Thyroid gland (tissue), 4 donors: Measurements from ENCODE around the gene BTNL8. TPM values are rescaled to one million over a fixed set of nuclear protein-coding genes. Genes with fewer than 3 reads are reported as not detected.

ENCODE experiments used
- DNase-seq, 2 donors: peaks; one replicate each; pipeline ENCODE4 v3.0.0-alpha.2; 2019
- H3K27ac ChIP-seq, 3 donors: fragments of 200-600 bp; sonication (generic); 1 replicate in 2 of 3; 2 replicates in 1 of 3; pipeline ENCODE4 v1.5.1; 2016 to 2019; ENCODE audit warnings: mild to moderate bottlenecking in 1 of 3, moderate library complexity in 1 of 3
- H3K27me3 ChIP-seq: fragments of 200-600 bp; sonication (generic); one replicate; pipeline ENCODE4 v1.5.1; 2019
- H3K36me3 ChIP-seq, 2 donors: fragments of 200-600 bp; sonication (generic); one replicate each; pipeline ENCODE4 v1.5.1; 2016 to 2019
- H3K4me1 ChIP-seq, 2 donors: fragments of 200-600 bp; sonication (generic); one replicate each; pipeline ENCODE4 v1.5.1; 2017 to 2019
- H3K4me3 ChIP-seq, 3 donors: fragments of 200-600 bp; sonication (generic); replicated peaks in 1 of 3; 1 replicate in 2 of 3; 2 replicates in 1 of 3; pipeline ENCODE4 v1.5.1; 2016; ENCODE audit warnings: mild to moderate bottlenecking in 1 of 3
- H3K9me3 ChIP-seq: fragments of 200-600 bp; sonication (generic); one replicate; pipeline ENCODE4 v1.5.1; 2017
- POLR2A ChIP-seq, 2 donors: fragments of 450-650 bp; IDR thresholded peaks; one replicate each; pipeline ENCODE4 v1.6.1; 2017; ENCODE audit warnings: antibody characterized with exemption in 2 of 2, mild to moderate bottlenecking in 2 of 2, moderate library complexity in 1 of 2
- WGBS, 2 donors: methylation state at CpG; one replicate each; pipeline ENCODE4 v1.1.5; 2017; 5-methylcytosine and 5-hydroxymethylcytosine counted together
- intact Hi-C: fragments of 100-400 bp; cut with DNase I; formaldehyde crosslinking; loops from one replicate; pipeline ENCODE4 v1.15.1; 2023
- total RNA-seq, 4 donors: library from RNA; depleted of rRNA; stranded (reverse); fragments of >200 nt; gene quantifications; one replicate each; pipeline ENCODE4 v1.2.3, GENCODE V29; 2016
- TF ChIP-seq, protein P1 (sequence below), 6 experiments: fragments of 200-600 bp in 3 of 6; fragments of 450-650 bp in 3 of 6; sonication (generic) in 3 of 6; IDR thresholded peaks; one replicate each; pipeline ENCODE4 v1.5.1; 2016 to 2019; ENCODE audit warnings: antibody characterized with exemption in 6 of 6, mild to moderate bottlenecking in 2 of 6, inconsistent platforms in 1 of 6, moderate library complexity in 1 of 6

BTNL8 gene
- total RNA-seq, 4 donors from 2014 or later = 0.89 to 7.1 (median 2.8) TPM

DNA sequence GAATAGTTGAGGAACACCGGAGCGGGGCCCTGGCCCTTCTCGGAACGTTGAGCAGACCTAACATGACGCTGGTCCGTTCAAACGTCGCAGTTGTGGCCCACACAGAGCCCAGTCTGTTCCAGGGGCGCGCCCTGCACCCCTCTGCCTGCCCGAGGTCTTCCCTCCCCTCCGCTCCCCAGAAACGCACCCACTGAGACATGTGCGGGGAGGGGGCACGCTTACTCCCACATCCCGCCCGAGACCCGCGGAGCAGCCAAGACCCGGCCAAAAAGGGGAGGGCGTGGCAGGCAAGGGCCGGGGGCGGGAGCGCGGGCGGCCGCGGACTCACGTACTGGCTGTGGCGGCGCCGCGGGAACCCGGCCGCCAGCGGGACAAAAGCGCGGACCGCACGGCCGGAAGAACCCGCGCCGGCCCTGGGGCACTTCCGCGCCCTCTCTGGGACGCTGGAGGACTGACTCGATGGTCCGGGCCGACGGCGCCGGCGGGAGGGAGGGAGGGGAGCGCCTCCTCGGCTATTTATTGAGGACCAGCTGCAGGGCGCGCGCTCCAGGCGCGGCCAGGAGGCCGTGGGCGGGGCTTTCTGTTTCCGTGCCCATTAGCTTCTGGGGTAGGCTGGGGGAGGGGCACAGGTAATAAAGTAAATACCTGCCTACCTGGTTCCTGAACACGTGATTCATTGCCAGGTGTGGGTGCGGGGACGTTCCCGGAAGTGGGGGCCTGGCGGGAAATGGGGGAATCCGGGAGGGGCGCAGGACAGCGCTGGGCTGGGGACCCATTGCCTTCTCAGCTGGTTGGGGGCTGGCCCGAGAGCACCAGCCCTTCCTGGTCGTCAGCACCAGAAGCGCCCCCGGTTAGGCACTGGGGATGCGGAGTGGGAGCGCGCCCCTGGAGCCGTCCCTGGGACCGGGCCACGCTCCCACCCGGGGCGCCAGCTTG lies 37.8 kb upstream of the BTNL8 start, which contains the start of gene ZFP62:
Gene ZFP62, minus strand, starts transcription at position 390 of the 936 bp plus-strand sequence. Its CDS starts 57 bp downstream, at position 333.
- H3K36me3 ChIP-seq = no peaks in the 10 kb centered on the region
- intact Hi-C loops = loop anchor here (5.0 kb wide), 1 partner anchor 59 kb away; the partner anchor contains the start of gene MGAT1
- WGBS, 2 donors = 0 to 1% methylated on average over 8 to 31 of the region's 84 CpGs
- no peaks in the 10 kb centered on the region for H3K27me3 ChIP-seq
- peak within 1 kb of the TSS; percentile 67 to 85 (median 81) for H3K27ac ChIP-seq
- no peaks in the 10 kb centered on the region for H3K9me3 ChIP-seq
- H3K4me1 ChIP-seq = peaks cover 8 to 15% of the 10 kb centered on the region in 2 donors
- peak within 1 kb of the TSS; percentile 54 to 95 (median 76) for H3K4me3 ChIP-seq
- peak; percentile 92 to 94 for DNase-seq
- TF ChIP-seq POLR2A (IDR thresholded peaks at IDR 0.05) = peak in 1 of 2 donors; percentile 80
- TF ChIP-seq, protein P1, sequence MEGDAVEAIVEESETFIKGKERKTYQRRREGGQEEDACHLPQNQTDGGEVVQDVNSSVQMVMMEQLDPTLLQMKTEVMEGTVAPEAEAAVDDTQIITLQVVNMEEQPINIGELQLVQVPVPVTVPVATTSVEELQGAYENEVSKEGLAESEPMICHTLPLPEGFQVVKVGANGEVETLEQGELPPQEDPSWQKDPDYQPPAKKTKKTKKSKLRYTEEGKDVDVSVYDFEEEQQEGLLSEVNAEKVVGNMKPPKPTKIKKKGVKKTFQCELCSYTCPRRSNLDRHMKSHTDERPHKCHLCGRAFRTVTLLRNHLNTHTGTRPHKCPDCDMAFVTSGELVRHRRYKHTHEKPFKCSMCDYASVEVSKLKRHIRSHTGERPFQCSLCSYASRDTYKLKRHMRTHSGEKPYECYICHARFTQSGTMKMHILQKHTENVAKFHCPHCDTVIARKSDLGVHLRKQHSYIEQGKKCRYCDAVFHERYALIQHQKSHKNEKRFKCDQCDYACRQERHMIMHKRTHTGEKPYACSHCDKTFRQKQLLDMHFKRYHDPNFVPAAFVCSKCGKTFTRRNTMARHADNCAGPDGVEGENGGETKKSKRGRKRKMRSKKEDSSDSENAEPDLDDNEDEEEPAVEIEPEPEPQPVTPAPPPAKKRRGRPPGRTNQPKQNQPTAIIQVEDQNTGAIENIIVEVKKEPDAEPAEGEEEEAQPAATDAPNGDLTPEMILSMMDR (IDR thresholded peaks at IDR 0.05) = peak in 1 of 6 experiments; percentile 2

DNA sequence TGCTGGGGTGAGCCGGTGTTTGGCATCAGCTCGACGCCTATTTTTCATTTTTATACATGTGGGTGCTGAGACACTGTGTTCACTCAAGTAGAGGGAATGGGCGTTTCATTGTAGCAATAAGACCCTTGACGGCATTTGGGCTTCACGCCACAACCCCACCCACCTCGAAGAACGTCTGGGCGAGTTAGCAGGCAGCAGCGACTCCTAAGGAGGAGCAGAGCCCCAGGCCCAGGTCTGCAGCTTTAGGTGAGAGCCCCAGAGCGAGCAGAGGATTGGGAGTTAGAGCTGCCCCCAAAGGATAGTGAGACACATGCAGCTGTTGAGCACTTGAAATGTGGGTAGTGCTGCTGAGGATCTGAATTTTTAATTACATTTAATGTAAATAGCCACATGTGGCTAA lies 36.3 kb upstream of the BTNL8 start:
- Histone ChIP-seq H3K4me3 (no peak overlapping the region), H3K27me3 (no peaks in the 10 kb centered on the region), H3K36me3 (no peaks in the 10 kb centered on the region), H3K4me1 (peaks cover 7 to 8% of the 10 kb centered on the region in 2 donors), H3K9me3 (no peaks in the 10 kb centered on the region), H3K27ac (no peak overlapping the region)
- TF ChIP-seq, protein P1 (IDR thresholded peaks at IDR 0.05) = no peak
- TF ChIP-seq POLR2A (IDR thresholded peaks at IDR 0.05) = no peak
- WGBS, 2 donors = 64 to 65% methylated on average over 11 of the region's 11 CpGs
- intact Hi-C loops = loop anchor here (5.0 kb wide), 1 partner anchor 60 kb away; the partner anchor contains the start of gene MGAT1
- DNase-seq = no peak

DNA sequence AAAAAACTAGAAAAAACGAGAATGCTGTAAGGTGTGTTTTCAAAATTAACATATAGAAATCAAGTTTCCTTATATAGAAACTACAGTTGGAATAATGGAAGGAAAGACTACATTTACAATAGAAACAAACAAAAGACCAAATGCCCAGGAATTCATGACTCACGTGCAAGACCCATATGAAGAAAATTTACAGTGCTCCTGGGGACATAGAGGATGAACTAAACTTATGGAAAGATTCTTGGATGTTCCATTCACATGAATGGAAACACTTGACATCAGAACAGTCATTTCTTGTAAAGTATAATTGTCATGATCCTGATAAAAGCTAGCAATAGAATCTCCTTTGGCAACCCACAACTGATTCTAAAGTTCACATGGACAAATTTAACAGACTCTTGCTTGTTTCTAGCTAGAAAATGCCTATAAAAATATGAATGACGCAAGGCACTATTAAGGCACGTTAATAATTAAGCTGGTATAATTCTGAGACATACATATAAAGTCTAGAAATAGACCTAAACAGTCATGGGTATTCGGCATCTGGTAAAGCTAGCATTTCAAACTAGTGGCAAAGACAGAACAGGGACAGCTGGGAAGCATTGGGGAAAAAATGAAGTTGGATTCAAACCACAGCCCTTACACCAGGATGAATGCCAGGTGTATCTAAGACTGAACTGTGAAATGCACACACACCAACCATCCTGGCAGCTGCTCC lies 32.8 kb upstream of the BTNL8 start:
- intact Hi-C loops = loop anchor here (5.0 kb wide), 1 partner anchor 291 kb away; no protein-coding TSS in a partner anchor
- no peak for DNase-seq
- Histone ChIP-seq H3K9me3 (no peaks in the 10 kb centered on the region), H3K27me3 (no peaks in the 10 kb centered on the region), H3K4me1 (peaks cover 0 to 15% of the 10 kb centered on the region in 2 donors), H3K36me3 (no peaks in the 10 kb centered on the region), H3K4me3 (no peak overlapping the region), H3K27ac (no peak overlapping the region)
- TF ChIP-seq, protein P1 (IDR thresholded peaks at IDR 0.05) = no peak
- no peak for TF ChIP-seq POLR2A (IDR thresholded peaks at IDR 0.05)
- WGBS, 2 donors = 76 to 84% methylated on average over 5 of the region's 5 CpGs

DNA sequence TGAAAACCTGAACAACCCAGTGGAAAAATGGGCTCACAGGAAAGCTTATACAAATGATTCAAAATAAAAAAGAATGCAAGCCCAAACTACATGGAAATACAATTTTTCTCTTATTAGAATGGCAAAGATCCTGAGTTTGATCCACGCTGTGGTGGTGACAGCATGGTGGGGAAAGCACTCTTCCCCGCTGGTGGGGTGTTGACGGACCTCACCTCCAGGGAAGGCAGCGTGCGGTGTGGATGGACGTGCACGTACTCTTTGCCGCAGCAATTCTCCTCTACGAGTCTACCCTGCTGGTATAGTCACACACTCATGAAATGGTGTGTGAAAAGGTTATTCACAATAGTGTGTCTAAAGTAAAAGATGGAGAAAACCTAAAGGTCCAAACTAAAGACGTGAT lies 32.0 kb upstream of the BTNL8 start:
- H3K36me3 ChIP-seq = no peaks in the 10 kb centered on the region
- no peak for DNase-seq
- intact Hi-C loops = loop anchor here (5.0 kb wide), 1 partner anchor 290 kb away; no protein-coding TSS in a partner anchor

More for the DNA sequence above, 32.0 kb upstream of the BTNL8 start:
- no peaks in the 10 kb centered on the region for H3K27me3 ChIP-seq
- 81 to 85% methylated on average over 10 of the region's 10 CpGs for WGBS, 2 donors
- H3K27ac ChIP-seq = no peak overlapping the region
- TF ChIP-seq, protein P1 (IDR thresholded peaks at IDR 0.05) = no peak
- TF ChIP-seq POLR2A (IDR thresholded peaks at IDR 0.05) = no peak
- peaks cover 0 to 15% of the 10 kb centered on the region in 2 donors for H3K4me1 ChIP-seq
- no peak overlapping the region for H3K4me3 ChIP-seq
- H3K9me3 ChIP-seq = no peaks in the 10 kb centered on the region
